Amniotic stem cell (primary cell): ENCODE results near the gene SWT1.

Experiments used
- DNase-seq: peaks from one replicate; lab custom pipeline; 2025; lab: John Stamatoyannopoulos, UW

The SWT1 gene, protein sequence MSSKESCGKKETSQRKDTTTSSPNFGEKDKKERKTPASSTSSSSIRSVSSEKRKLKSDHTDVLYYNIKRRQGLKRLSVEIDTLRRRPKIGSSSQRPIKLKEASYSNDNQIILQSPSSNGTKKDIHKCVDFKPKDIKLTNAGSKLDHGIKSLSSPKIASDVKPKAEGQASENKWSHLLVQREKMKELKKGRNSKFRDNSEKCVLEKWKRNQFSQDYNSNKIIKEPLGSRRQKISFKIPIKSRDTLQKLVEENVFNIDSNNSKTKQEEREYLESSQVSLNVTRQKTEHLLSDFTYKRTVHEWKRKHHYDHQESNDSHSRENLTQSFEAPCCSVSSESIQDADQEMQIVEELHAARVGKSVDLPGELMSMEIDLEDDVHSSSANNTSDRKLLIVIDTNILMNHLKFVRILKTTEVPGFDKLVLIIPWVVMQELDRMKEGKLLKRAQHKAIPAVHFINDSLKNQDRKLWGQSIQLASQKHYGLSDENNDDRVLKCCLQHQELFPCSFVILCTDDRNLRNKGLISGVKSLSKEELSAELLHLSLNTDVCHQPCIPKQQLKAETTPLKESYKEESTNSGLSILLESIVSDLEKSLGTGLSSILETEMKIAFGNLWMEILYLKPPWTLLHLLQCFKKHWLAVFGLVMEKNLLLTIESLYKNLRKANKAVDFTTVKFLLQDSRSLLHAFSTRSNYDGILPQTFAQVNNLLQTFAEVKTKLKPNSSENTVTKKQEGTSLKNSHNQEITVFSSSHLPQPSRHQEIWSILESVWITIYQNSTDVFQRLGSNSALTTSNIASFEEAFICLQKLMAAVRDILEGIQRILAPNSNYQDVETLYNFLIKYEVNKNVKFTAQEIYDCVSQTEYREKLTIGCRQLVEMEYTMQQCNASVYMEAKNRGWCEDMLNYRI

DNA sequence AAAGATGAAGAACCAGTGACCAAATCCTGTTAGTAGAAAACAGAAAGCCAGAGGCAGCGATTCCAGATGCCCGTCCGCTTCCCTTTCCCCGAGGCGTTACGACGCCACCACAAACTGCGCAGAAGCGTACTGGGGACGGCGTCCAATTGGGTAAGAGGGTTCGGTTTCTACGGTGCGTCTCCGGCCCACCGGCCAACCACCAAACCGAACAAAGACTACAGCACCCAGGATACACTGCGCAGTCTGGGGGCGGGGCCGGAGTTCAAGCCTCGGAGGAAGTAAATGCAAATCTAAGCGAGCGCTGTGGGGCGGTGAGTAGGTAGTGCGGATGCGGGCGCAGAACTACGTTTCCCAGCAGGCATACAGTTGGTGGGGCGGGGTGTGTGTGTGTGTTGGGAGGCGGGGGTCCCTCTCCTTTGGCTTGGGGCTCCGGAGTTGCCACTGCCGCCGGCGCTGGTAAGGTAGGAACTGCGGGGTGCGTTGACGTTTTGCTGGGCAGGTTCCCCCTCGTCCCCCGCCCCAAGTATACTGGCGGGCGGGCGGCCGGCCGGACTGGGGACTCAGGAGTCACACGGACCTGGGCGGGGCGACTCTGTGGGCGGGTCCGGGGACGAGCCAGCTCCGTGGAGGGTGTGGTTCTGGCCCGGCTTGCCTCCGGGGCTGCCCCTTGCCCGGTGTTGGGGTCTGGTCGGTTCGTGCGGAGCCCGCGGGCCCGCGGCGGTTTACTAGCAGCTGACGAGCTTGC lies at the start of gene SWT1, which contains the start of gene TRMT1L:
TSS of gene SWT1 (plus strand) at position 314 of the 745 bp plus-strand sequence. CDS start 3,675 bp downstream, outside the sequence.
TSS of gene TRMT1L (minus strand) at position 100 of the 745 bp plus-strand sequence. CDS start 241 bp downstream, outside the sequence.
- DNase-seq, result peak; percentile 98

DNA sequence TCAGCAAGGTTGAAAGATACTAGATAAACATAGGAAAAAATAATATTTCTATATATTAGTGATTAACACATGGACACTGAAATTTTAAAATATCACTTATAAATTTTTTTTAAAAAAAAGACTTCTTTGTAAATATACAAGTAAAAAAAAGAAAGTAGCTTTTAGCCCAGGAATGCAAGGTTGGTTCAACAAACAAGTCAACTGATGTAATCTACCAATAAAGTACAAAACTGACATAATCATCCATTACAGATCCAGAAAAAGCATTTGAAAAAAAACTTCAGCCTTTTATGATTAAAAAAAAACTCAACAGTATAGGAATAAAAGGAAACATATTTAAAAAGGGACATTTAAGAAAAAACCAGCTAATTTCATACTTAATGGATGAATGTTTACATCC lies 48.6 kb upstream of the SWT1 start:
- DNase-seq, result no peak

GRCh38 chr1:185110145-185110544 lies 46.8 kb upstream of the SWT1 start:
- DNase-seq, result no peak

DNA sequence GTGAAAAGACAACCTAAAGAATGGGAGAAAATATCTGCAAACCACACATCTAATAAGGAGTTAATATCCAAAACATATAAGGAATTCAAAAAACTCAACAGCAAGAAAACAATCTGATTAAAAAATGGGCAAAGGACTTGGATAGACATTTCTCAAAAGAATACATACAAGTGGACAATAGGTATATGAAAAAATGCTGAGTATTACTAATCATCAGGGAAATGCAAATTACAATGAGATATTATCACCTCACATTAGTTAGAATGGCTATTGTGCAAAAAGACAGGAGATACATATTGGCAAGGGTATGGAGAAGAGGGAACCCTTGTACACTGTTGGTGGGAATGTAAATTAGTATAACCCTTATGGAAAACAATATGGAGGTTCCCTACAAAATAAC lies 45.1 kb upstream of the SWT1 start:
- DNase-seq, result no peak

DNA sequence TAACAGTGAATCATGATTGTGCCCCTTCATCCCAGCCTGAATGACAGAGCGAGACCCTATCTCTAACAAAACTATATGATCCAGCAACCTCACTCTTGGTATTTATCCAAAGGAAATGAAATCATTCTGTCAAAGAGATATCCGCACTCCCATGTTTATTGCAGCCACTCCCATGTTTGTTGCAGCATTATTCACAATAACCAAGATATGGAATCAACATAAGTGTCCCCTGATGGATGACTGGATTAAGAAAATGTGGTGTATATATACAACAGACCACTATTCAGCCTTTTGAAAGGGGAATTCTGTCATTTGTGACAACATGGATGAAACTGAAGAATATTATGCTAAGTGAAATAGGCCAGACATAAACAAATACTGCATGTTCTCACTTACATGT lies 44.6 kb upstream of the SWT1 start:
- no peak for DNase-seq

DNA sequence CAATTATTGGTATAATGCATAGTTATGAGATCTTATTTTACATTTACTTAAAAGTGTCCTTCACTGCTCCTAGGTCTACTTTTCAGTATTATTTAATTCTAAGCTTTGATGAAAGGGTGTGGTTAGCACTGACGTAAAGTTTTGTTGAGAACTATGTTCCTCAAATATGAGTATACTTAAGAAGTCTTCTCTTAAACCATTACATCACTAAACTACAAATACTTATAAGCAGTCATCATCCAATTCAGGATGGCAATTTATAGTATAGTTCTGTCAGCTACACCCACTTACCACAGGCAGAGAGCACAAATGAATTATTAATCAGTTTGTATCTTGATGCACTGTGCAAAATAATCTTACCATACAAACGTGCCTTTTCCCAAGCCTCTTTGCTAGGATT lies 27.3 kb upstream of the SWT1 start:
- DNase-seq, result no peak

DNA sequence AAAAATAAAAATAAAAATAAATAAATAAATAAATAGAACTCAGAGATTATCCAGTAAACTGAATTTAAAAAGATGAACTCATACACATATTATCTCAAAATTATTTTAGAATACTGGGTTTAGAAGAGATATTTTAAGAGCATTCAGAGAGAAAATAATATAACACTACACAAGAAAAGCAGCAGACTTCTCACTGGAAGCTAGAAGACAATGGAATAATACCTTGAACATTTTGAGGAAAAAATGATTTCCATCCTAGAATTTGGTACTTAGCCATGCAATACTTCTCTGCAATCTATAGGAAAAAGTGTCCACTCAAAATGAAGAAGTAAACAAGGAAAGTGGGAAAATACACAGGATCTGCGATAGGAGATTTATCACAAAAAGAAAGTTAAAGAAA lies 24.4 kb upstream of the SWT1 start:
- no peak for DNase-seq

DNA sequence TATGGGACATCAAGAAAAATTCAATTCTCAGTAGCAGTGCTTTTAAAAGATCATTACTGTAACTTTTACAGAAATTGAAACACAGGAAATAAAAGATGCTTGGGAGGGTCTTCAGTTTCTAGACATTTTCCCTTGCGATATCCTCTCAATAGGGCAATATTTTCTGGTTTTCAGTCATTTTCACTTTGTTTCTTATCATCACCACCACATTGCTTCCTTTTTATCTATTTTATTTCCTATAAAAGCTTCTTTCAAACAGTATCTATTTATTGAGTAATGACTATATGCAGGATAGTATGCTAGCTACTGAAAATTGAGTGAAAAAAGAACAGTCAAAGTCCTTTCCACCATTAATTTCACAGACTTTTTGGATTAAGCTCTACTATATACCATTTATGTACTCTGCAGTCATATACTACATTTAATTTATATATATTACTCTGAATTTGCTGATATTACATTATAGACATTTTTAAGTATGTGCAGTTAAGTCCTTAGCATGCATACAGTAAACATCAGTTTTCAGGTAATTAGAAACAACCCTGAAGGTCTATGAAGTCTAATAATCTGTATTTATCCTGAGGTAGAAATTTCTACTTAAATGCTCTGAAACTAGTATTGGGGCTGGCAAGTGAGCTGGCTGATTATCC lies 18.9 kb upstream of the SWT1 start:
- no peak for DNase-seq

GRCh38 chr1:185139246-185139645 lies 17.7 kb upstream of the SWT1 start:
- no peak for DNase-seq

DNA sequence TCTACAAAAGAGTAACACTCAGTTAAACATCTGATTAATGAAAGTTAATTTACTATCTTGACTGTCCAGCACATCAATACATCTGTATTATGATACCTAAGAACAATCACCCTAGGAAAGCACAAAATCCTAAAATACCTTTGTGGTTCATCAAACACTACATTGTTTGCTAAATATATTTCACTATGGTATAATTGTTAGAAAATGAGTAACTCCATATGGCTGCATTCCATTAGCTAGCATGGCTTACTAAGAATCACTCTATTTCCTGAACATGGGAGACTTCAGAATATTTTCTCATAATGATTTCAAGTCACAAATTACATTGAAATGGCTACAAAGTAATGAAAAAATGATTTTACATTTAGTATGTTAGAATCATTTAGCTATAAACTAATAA lies 12.7 kb upstream of the SWT1 start:
- no peak for DNase-seq

GRCh38 chr1:185151215-185151614 lies 5.8 kb upstream of the SWT1 start:
- DNase-seq, result no peak

GRCh38 chr1:185152187-185152767 lies 4.7 kb upstream of the SWT1 start:
- DNase-seq, result no peak

DNA sequence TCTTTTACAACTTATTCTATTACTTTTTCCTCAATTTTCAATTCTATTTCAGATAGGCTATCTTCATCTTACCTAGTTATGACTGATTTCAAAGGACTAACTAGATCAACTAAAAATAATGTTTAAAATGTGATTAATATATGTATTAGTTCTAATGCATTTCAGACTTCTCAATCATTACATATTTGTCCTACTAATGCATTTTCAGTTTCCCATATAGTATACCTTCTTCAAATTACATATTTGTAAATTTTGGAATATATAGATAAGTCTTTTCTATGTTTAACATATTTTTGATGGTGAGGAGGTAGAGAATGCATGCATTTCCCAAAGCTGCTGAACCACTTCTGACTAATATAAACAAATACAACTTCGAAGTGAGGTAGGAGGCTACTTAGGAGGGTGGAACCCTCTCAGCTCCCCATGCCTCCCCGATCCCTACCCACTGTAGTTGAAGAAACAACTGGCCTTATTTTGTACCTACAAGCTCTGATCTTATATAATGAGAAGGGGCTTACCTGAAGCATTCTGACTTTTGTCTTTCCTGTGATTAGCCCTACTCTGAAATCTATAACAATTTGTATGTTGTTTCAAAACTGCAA lies 2.0 kb upstream of the SWT1 start:
- no peak for DNase-seq

DNA sequence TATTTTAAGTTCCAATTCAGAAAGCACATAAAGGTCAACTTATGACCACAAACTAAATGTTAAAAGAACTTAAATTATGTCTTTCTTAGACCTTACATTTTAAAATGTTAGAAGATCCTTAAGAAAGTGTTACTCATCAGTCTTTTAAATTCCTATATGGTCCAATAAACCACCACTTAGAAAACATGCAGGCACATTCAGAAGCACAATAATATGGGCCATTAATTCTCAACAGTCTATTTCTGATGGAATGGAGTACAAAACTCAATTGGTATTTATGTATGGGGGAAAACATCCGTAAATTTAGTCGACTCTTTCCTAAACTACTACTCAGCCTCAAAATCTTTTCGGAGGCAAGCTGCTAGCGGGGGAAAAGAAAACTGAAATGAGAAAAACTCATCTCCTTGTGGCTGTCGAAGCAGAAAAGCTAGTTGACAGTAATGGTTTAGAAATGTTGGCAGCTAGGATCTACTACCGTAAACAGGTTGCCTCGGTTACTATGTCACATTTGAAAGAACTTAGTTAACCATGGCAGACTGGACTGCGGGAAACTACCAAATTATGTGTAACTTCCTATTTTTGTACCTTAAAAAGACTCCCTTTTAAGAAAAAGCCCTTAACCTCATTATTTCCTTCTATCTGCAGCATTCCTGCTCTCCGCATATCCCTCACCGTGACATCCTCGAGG lies 1.2 kb upstream of the SWT1 start:
- DNase-seq, result no peak

- no peak for DNase-seq
Observed at GRCh38 chr1:185156288-185156853, 596 bp upstream of the SWT1 start.

GRCh38 chr1:185157599-185158412 lies 839 bp downstream of the SWT1 start:
- DNase-seq, result no peak

GRCh38 chr1:185158800-185159199 lies 1.8 kb downstream of the SWT1 start:
- DNase-seq, result no peak

- DNase-seq, result no peak
Observed at GRCh38 chr1:185159966-185160365, 3.0 kb downstream of the SWT1 start.

GRCh38 chr1:185162491-185162890 lies 5.5 kb downstream of the SWT1 start:
- DNase-seq, result no peak
